HG03342 (cell line): ENCODE measurements around the gene TWIST2.

Experiments
- ATAC-seq: cut with Tn5 transposase; IDR thresholded peaks from one replicate; pipeline ENCODE4 v1.9.1; 2021; ENCODE audit warnings: mild to moderate bottlenecking, moderate library complexity; ENCODE audit not compliant: unreplicated experiment

The TWIST2 gene

GRCh38 chr2:238949710-238950345 lies 101.9 kb downstream of the TWIST2 start:
- no peak for ATAC-seq

- ATAC-seq = no peak
These were observed 102.7 kb downstream of the TWIST2 start for GRCh38 chr2:238950551-238950950.

GRCh38 chr2:238952261-238952919 lies 104.5 kb downstream of the TWIST2 start:
- no peak for ATAC-seq

GRCh38 chr2:238954841-238955591 lies 107.1 kb downstream of the TWIST2 start:
- ATAC-seq = no peak

GRCh38 chr2:238955648-238956531 lies 108.0 kb downstream of the TWIST2 start:
- no peak for ATAC-seq

GRCh38 chr2:238956676-238957075 lies 108.8 kb downstream of the TWIST2 start:
- ATAC-seq = no peak
